CD4-positive, alpha-beta memory T cell (primary cell): ENCODE results near the gene PHF20. TPM values are rescaled to one million over a fixed set of nuclear protein-coding genes. Genes with fewer than 3 reads are reported as not detected.
A peak's percentile ranks its signal among the peaks of the same experiment; 100 is the strongest.
"Not testable (repeated sequence)": the region's sequence is repeated elsewhere in the genome, so short reads cannot be mapped to it uniquely, and the experiment has no call there.

ENCODE experiments used
- CTCF ChIA-PET: fragments of 350-600 bp; sonication (Branson Sonifier 250); formaldehyde crosslinking; loops from one replicate; lab custom pipeline; 2021; ENCODE audit warnings: inconsistent platforms; ENCODE audit not compliant: partially characterized antibody; lab: Charles Lee
- POLR2A ChIA-PET: fragments of 350-600 bp; sonication (Branson Sonifier 250); formaldehyde crosslinking; loops from one replicate; lab custom pipeline; 2021; ENCODE audit not compliant: partially characterized antibody; lab: Charles Lee
- DNase-seq, 5 donors: peaks; one replicate each; pipeline versions ENCODE4 v3.0.0 to v3.0.0-alpha.2; 2020 to 2022; ENCODE audit warnings: mixed read lengths in 1 of 5
- H3K27ac ChIP-seq: one replicate; pipeline ENCODE4 v1.7.0; 2013; ENCODE audit warnings: low read depth, low read length
- H3K27me3 ChIP-seq: 2 replicates; pipeline ENCODE4 v1.7.0; 2013; ENCODE audit warnings: mild to moderate bottlenecking, low read length, moderate library complexity; ENCODE audit not compliant: insufficient read depth
- H3K36me3 ChIP-seq: 2 replicates; pipeline ENCODE4 v1.7.0; 2013; ENCODE audit warnings: mild to moderate bottlenecking, low read length, moderate library complexity; ENCODE audit not compliant: insufficient read depth
- H3K4me1 ChIP-seq: 2 replicates; pipeline ENCODE4 v1.7.0; 2013; ENCODE audit warnings: mild to moderate bottlenecking, low read length, moderate library complexity; ENCODE audit not compliant: insufficient read depth
- H3K4me3 ChIP-seq, 2 donors: one replicate each; pipeline ENCODE4 v1.7.0; 2013; ENCODE audit warnings: low read length in 2 of 2, mild to moderate bottlenecking in 1 of 2
- H3K9me3 ChIP-seq, 2 donors: one replicate each; pipeline ENCODE4 v1.7.0; 2013; ENCODE audit warnings: low read length in 2 of 2, control low read depth in 1 of 2; ENCODE audit not compliant: control insufficient read depth in 1 of 2
- H3K27ac Mint-ChIP-seq, 7 donors: one replicate each; pipeline ENCODE4 v1.8.0; 2020 to 2021; ENCODE audit warnings: mixed read lengths in 7 of 7, mild to moderate bottlenecking in 6 of 7, inconsistent platforms in 3 of 7, moderate library complexity in 3 of 7
- H3K27me3 Mint-ChIP-seq, 2 donors: one replicate each; pipeline ENCODE4 v1.8.0; 2020 to 2021; ENCODE audit warnings: mixed read lengths in 2 of 2
- H3K36me3 Mint-ChIP-seq, 2 donors: one replicate each; pipeline ENCODE4 v1.8.0; 2020 to 2021; ENCODE audit warnings: mixed read lengths in 2 of 2, inconsistent platforms in 1 of 2, mild to moderate bottlenecking in 1 of 2
- H3K4me1 Mint-ChIP-seq, 4 donors: one replicate each; pipeline ENCODE4 v1.8.0; 2020 to 2021; ENCODE audit warnings: mixed read lengths in 4 of 4, mild to moderate bottlenecking in 1 of 4
- H3K4me3 Mint-ChIP-seq, 8 donors: one replicate each; pipeline ENCODE4 v1.8.0; 2020 to 2021; ENCODE audit warnings: mixed read lengths in 8 of 8, mild to moderate bottlenecking in 7 of 8, moderate library complexity in 6 of 8, inconsistent platforms in 3 of 8
- H3K9me3 Mint-ChIP-seq, 8 donors: one replicate each; pipeline ENCODE4 v1.8.0; 2020 to 2021; ENCODE audit warnings: mixed read lengths in 8 of 8, mild to moderate bottlenecking in 5 of 8, inconsistent platforms in 3 of 8, moderate library complexity in 1 of 8
- intact Hi-C: fragments of 100-400 bp; cut with micrococcal nuclease; formaldehyde crosslinking; loops from one replicate; pipeline ENCODE4 v1.15.1; 2023
- polyA plus RNA-seq, 2 donors: library from polyadenylated mRNA; unstranded; fragments of 300-500 nt; fragmentation: Illumina TruSeq; gene quantifications; one replicate each; pipeline ENCODE4 v1.2.3, GENCODE V29; 2021
- total RNA-seq, 2 experiments: library from RNA; stranded (reverse); gene quantifications; one replicate each; pipeline ENCODE4 v1.2.3, GENCODE V29; 2021

Gene PHF20
- total and polyA plus RNA-seq, 4 experiments from 2014 or later = 72.9 to 126 (median 94.2) TPM

DNA sequence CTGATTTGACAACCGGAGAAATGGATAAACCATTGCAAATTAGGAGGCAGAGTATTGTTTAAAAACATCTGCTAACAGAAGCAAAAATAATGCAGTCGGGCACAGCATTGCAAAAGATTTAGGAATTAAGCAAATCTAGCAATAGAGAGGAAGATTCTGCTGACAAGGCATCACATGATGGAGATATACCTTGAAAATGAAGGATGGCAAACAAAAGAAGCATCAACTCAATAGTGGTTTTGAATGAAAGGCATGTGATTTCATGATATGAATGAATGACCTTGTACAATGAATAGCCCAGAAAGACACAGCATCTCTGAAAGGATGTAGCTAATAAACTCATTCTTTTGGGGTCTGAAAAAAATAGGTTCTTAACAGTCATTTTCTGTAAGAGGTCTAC, 21.2 kb upstream of the PHF20 start:
- H3K27me3 Mint-ChIP-seq = no peaks in the 10 kb centered on the region
- Histone ChIP-seq H3K27ac (no peak overlapping the region), H3K27me3 (no peaks in the 10 kb centered on the region), H3K4me1 (no peaks in the 10 kb centered on the region), H3K36me3 (no peaks in the 10 kb centered on the region), H3K4me3 (no peak overlapping the region), H3K9me3 (no peaks in the 10 kb centered on the region)
- no peak overlapping the region for H3K4me3 Mint-ChIP-seq
- H3K27ac Mint-ChIP-seq = no peak overlapping the region
- no peaks in the 10 kb centered on the region for H3K36me3 Mint-ChIP-seq
- intact Hi-C loops = no loop called here
- ChIA-PET CTCF (no interaction called here), POLR2A (no interaction called here)
- H3K4me1 Mint-ChIP-seq = no peaks in the 10 kb centered on the region
- no peaks in the 10 kb centered on the region for H3K9me3 Mint-ChIP-seq
- no peak for DNase-seq

DNA sequence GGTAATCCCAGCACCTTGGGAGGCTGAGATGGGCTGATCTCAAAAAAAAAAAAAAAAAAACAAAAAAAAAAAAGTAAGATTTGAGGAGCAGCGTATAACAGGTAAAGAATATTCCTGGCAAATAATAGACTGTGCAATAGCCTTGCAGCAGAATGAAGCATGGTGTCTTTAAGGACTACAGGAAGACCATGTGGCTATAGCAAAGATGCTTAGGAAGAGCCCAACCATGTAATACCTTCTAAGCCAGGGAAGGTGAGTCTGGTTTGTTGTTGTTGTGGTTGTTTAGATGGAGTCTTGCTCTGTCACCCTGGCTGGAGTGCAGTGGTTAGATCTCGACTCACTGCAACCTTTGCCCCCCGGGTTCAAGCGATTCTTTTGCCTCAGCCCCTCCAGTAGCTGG, 15.4 kb upstream of the PHF20 start:
- ChIA-PET CTCF (no interaction called here), POLR2A (interaction anchor here (1.1 to 5.2 kb wide), 2 partner anchors 14 to 16 kb away, joined by 3 to 33 read pairs; partner anchors contain the start of genes PHF20 and RBM39)
- no peak for DNase-seq
- no peak overlapping the region for H3K4me3 Mint-ChIP-seq
- H3K27ac ChIP-seq = no peak overlapping the region
- no peaks in the 10 kb centered on the region for H3K4me1 ChIP-seq
- no peaks in the 10 kb centered on the region for H3K9me3 Mint-ChIP-seq
- no peak overlapping the region for H3K4me3 ChIP-seq
- no peaks in the 10 kb centered on the region for H3K27me3 Mint-ChIP-seq
- no peaks in the 10 kb centered on the region for H3K27me3 ChIP-seq
- no peaks in the 10 kb centered on the region for H3K36me3 ChIP-seq
- intact Hi-C loops = no loop called here
- no peaks in the 10 kb centered on the region for H3K9me3 ChIP-seq
- H3K36me3 Mint-ChIP-seq = no peaks in the 10 kb centered on the region
- H3K4me1 Mint-ChIP-seq = peaks cover 0 to 6% (median 5%) of the 10 kb centered on the region in 4 donors
- H3K27ac Mint-ChIP-seq = no peak overlapping the region

DNA sequence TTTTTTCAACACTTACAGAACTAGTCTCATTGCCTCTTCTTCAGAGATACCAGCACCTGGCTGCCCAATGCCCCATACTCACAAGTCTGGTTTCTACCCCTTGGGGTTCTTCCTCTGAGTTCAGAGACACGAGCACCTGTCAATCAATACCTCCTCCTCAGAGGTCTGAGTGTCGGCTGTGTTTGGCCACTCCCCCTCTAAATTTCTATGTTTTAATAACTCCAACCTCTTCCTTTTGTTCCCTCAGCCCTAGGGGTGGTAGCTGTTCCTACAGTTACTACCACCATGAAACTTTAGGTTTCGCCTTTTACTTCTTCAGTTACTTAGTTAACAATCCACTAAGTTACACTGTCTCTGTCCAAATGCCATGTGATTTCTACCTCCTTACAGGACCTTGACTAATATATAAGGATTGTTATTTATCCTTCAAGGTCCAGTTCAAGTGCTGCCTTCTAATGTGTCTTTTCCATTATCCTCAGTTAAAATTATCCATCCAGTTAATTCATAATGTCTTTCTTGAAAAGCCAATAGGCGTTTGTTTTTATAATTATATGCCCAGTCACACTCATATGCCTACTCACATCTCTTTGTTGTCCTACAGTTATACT, 14.6 kb upstream of the PHF20 start:
- Histone ChIP-seq H3K4me1 (no peaks in the 10 kb centered on the region), H3K27me3 (no peaks in the 10 kb centered on the region), H3K27ac (no peak overlapping the region), H3K9me3 (no peaks in the 10 kb centered on the region), H3K36me3 (no peaks in the 10 kb centered on the region), H3K4me3 (no peak overlapping the region)
- intact Hi-C loops = no loop called here
- Mint-ChIP-seq H3K9me3 (no peaks in the 10 kb centered on the region), H3K36me3 (no peaks in the 10 kb centered on the region), H3K4me3 (peak overlapping the region in 1 of 8 donors; percentile 52), H3K27ac (peak overlapping the region in 3 of 7 donors; percentile 4 to 65 (median 50)), H3K4me1 (peaks cover 2 to 6% (median 5%) of the 10 kb centered on the region in 4 donors), H3K27me3 (no peaks in the 10 kb centered on the region)
- ChIA-PET POLR2A (interaction anchor here (5.2 kb wide), 1 partner anchor 15 kb away, joined by 33 read pairs; the partner anchor contains the start of gene RBM39), CTCF (no interaction called here)
- no peak for DNase-seq

DNA sequence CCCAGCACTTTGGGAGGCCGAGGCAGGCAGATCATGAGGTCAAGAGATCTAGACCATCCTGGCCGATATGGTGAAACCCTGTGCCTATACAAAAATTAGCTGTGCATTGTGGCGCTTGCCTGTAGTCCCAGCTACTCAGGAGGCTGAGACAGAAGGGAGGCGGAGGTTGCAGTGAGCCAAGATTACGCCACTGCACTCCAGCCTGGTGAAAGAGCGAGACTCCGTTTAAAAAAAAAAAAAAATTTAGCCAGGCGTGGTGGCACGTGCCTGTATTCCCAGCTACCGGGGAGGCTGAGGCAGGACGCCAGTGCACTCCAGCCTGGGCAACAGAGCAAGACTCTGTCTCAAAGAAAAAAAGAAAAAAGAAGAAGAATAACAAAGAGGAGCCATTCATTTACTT, 10.3 kb upstream of the PHF20 start:
- H3K4me1 ChIP-seq = peaks cover 23% of the 10 kb centered on the region
- H3K36me3 Mint-ChIP-seq, H3K36me3 ChIP-seq, H3K27me3 ChIP-seq, intact Hi-C loops, H3K27ac Mint-ChIP-seq, H3K4me3 ChIP-seq, DNase-seq, H3K4me3 Mint-ChIP-seq, H3K9me3 Mint-ChIP-seq, H3K9me3 ChIP-seq, H3K27me3 Mint-ChIP-seq, H3K27ac ChIP-seq: not testable (repeated sequence)
- CTCF ChIA-PET = interaction anchor here (1.3 kb wide), 1 partner anchor 10 kb away, joined by 5 read pairs; the partner anchor contains the start of gene PHF20
- peaks cover 8 to 22% (median 16%) of the 10 kb centered on the region in 4 donors for H3K4me1 Mint-ChIP-seq
- POLR2A ChIA-PET = interaction anchor here (2.1 to 20.6 kb wide), 2 partner anchors 10 to 22 kb away, joined by 7 to 1007 read pairs; partner anchors contain the start of genes PHF20 and RBM39

DNA sequence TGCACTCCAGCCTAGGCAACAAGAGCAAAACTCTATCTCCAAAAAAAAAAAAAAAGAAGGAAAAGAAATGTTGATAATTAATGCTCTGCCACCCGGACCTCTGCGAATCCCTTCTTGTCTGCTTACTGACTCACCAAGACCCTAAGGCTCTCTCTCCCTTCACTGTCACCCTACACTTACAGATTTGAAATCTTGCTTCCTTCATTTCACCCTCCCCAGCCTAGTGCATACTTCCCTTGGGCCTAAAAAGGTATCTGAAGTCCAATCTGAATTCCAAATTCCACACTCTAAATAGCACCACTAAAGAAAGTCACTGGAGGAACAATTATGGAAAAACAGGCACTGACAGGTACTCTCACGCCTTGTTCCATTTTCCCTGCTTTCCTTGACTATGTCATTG, 9.4 kb upstream of the PHF20 start:
- POLR2A ChIA-PET = interaction anchor here (1.0 to 20.6 kb wide), 2 partner anchors 9 to 23 kb away, joined by 4 to 1007 read pairs; partner anchors contain the start of genes PHF20 and RBM39
- peak overlapping the region in 5 of 7 donors; percentile 25 to 87 (median 60) for H3K27ac Mint-ChIP-seq
- H3K36me3 Mint-ChIP-seq = no peaks in the 10 kb centered on the region
- H3K27me3 Mint-ChIP-seq = no peaks in the 10 kb centered on the region
- peaks cover 8 to 26% (median 17%) of the 10 kb centered on the region in 4 donors for H3K4me1 Mint-ChIP-seq
- H3K36me3 ChIP-seq = no peaks in the 10 kb centered on the region
- H3K4me1 ChIP-seq = peaks cover 32% of the 10 kb centered on the region
- CTCF ChIA-PET = no interaction called here
- H3K9me3 ChIP-seq = no peaks in the 10 kb centered on the region
- DNase-seq = no peak
- no peaks in the 10 kb centered on the region for H3K27me3 ChIP-seq
- intact Hi-C loops = no loop called here
- H3K4me3 ChIP-seq = no peak overlapping the region
- no peak overlapping the region for H3K27ac ChIP-seq
- H3K9me3 Mint-ChIP-seq = no peaks in the 10 kb centered on the region
- no peak overlapping the region for H3K4me3 Mint-ChIP-seq

DNA sequence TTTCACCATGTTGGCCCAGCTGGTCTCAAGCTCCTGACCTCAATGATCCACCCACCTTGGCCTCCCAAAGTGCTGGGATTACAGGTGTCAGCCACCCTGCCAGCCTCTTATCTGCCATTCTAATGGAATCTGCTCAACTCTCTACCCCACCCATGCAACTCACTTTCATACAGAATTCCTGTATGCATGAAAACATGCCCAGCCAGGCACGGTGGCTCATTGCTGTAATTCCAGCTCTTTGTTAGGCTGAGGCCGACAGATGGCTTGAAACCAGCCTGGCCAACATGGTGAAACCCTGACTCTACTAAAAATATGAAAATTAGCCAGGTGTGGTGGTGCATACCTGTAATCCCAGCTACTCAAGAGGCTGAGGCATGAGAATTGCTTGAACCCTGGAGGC, 6.9 kb upstream of the PHF20 start:
- H3K36me3 Mint-ChIP-seq, H3K27me3 ChIP-seq, H3K4me3 ChIP-seq, intact Hi-C loops, H3K9me3 ChIP-seq, H3K27me3 Mint-ChIP-seq, H3K4me3 Mint-ChIP-seq, H3K9me3 Mint-ChIP-seq, DNase-seq, H3K36me3 ChIP-seq: not testable (repeated sequence)
- Histone ChIP-seq H3K27ac (peak overlapping the region; percentile 10), H3K4me1 (peaks cover 57% of the 10 kb centered on the region)
- ChIA-PET CTCF (interaction anchor here (1.5 to 6.1 kb wide), 2 partner anchors 22 to 26 kb away, joined by 4 to 63 read pairs; partner anchors contain the start of gene RBM39), POLR2A (interaction anchor here (1.8 to 20.6 kb wide), 2 partner anchors 8 to 26 kb away, joined by 5 to 1007 read pairs; partner anchors contain the start of genes PHF20 and RBM39)
- peaks cover 26 to 50% (median 37%) of the 10 kb centered on the region in 4 donors for H3K4me1 Mint-ChIP-seq
- H3K27ac Mint-ChIP-seq = peak overlapping the region in 6 of 7 donors; percentile 29 to 77 (median 71)

DNA sequence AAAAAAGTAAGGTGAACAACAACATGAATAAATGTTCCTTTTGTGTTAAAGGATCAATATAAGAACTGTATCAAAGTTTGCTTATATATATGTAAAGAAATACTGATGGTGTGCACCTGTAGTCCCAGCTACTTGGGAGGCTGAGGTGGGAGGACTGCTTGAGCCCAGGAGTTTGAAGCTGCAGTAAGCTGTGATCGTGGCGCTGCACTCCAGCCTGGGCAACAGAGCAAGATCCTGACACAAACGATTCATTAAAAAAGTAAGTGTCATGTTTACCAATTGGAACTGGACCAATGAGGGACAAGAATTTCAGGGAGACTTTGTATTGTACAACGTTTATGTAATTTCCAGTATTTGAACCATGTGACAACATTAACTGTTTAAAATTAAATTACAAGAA, 5.0 kb upstream of the PHF20 start:
- H3K9me3 Mint-ChIP-seq = peaks cover 0 to 4% (median 0%) of the 10 kb centered on the region in 8 donors
- Histone ChIP-seq H3K9me3 (no peaks in the 10 kb centered on the region), H3K4me1 (peaks cover 74% of the 10 kb centered on the region), H3K36me3 (no peaks in the 10 kb centered on the region), H3K27ac (peak overlapping the region; percentile 94), H3K27me3 (no peaks in the 10 kb centered on the region), H3K4me3 (no peak overlapping the region)
- POLR2A ChIA-PET = interaction anchor here (20.6 kb wide), 1 partner anchor 27 kb away, joined by 1007 read pairs; the partner anchor contains the start of gene RBM39
- H3K36me3 Mint-ChIP-seq = peaks cover 0 to 3% of the 10 kb centered on the region in 2 donors
- DNase-seq = no peak
- H3K4me3 Mint-ChIP-seq = peak overlapping the region in 3 of 8 donors; percentile 21 to 67 (median 33)
- H3K4me1 Mint-ChIP-seq = peaks cover 34 to 68% (median 47%) of the 10 kb centered on the region in 4 donors
- CTCF ChIA-PET = interaction anchor here (6.1 kb wide), 1 partner anchor 24 kb away, joined by 63 read pairs; the partner anchor contains the start of gene RBM39
- H3K27me3 Mint-ChIP-seq = no peaks in the 10 kb centered on the region
- intact Hi-C loops = no loop called here
- peak overlapping the region; percentile 82 to 100 (median 100) for H3K27ac Mint-ChIP-seq
